K562 (cell line): Measurements from ENCODE around the gene GLP1R. TPM values are rescaled to one million over a fixed set of nuclear protein-coding genes. Genes with fewer than 3 reads are reported as not detected.

ENCODE experiments used
- ELF2 ChIP-seq: fragments of 250-450 bp; sonication (Bioruptor Pico); IDR thresholded peaks from 2 replicates; pipeline ENCODE4 v1.5.0; 2021; ENCODE audit warnings: mild to moderate bottlenecking
- FOXJ3 ChIP-seq: sonication (generic); formaldehyde crosslinking; IDR thresholded peaks from 2 replicates; pipeline ENCODE4 v1.4.0; 2020; ENCODE audit warnings: mild to moderate bottlenecking, missing genetic modification reagents
- FOXK2 ChIP-seq, 2 experiments: fragments of 450-650 bp; IDR thresholded peaks in 1 of 2; conservative IDR thresholded peaks in 1 of 2; 2 replicates each; pipeline ENCODE4 v1.6.1; 2016; ENCODE audit warnings: low read depth in 2 of 2, mild to moderate bottlenecking in 1 of 2
- FUS ChIP-seq: fragments of 200-400 bp; formaldehyde crosslinking; optimal IDR thresholded peaks from 2 replicates; pipeline ENCODE3; 2017; ENCODE audit warnings: low read depth, low read length
- GATA2 ChIP-seq: sonication (generic); formaldehyde crosslinking; IDR thresholded peaks from 2 replicates; pipeline ENCODE4 v1.4.0; 2020; ENCODE audit warnings: mild to moderate bottlenecking, missing genetic modification reagents
- HMGN3 ChIP-seq: IDR thresholded peaks from 2 replicates; pipeline ENCODE4 v1.6.1; 2011; ENCODE audit warnings: borderline replicate concordance, low read depth, mild to moderate bottlenecking, mixed read lengths, low read length; ENCODE audit not compliant: insufficient read length; ENCODE audit errors: extremely low read depth
- HNRNPUL1 ChIP-seq: fragments of 200-400 bp; formaldehyde crosslinking; IDR thresholded peaks from 2 replicates; pipeline ENCODE4 v1.6.1; 2017; ENCODE audit warnings: low read length
- KLF16 ChIP-seq: IDR thresholded peaks from 2 replicates; pipeline ENCODE4 v1.6.1; 2016; ENCODE audit warnings: antibody characterized with exemption
- L3MBTL2 ChIP-seq: fragments of 450-650 bp; IDR thresholded peaks from 2 replicates; pipeline ENCODE4 v1.6.1; 2016; ENCODE audit warnings: mild to moderate bottlenecking, moderate library complexity
- MCM2 ChIP-seq: fragments of 450-650 bp; IDR thresholded peaks from 2 replicates; pipeline ENCODE4 v1.6.1; 2017; ENCODE audit warnings: low read depth, mild to moderate bottlenecking
- MYBL2 ChIP-seq, 2 experiments: fragments of 450-650 bp in 1 of 2; sonication (generic) in 1 of 2; formaldehyde crosslinking in 1 of 2; IDR thresholded peaks; 2 replicates each; pipeline versions ENCODE4 v1.6.1 to v1.8.1; 2017 to 2022; ENCODE audit warnings: borderline replicate concordance in 1 of 2, inconsistent platforms in 1 of 2, low read depth in 1 of 2, mild to moderate bottlenecking in 1 of 2, missing genetic modification reagents in 1 of 2, moderate library complexity in 1 of 2
- NFIC ChIP-seq: fragments of 450-650 bp; IDR thresholded peaks from 2 replicates; pipeline ENCODE4 v1.6.1; 2017; ENCODE audit warnings: mild to moderate bottlenecking, inconsistent platforms
- POLR2AphosphoS5 ChIP-seq: IDR thresholded peaks from 2 replicates; pipeline ENCODE4 v1.6.1; 2011; ENCODE audit warnings: mild to moderate bottlenecking, low read depth, low read length, moderate library complexity; ENCODE audit not compliant: control insufficient read depth, insufficient read depth
- RCOR1 ChIP-seq, 2 experiments: IDR thresholded peaks; 2 replicates each; pipeline ENCODE4 v1.6.1; 2012; ENCODE audit warnings: low read depth in 2 of 2, low read length in 2 of 2, borderline replicate concordance in 1 of 2, improper control_type of control experiment in 1 of 2
- SAFB2 ChIP-seq: fragments of 200-400 bp; formaldehyde crosslinking; IDR thresholded peaks from 2 replicates; pipeline ENCODE4 v1.6.1; 2018; ENCODE audit warnings: borderline replicate concordance, low read length, low read depth, moderate library complexity; ENCODE audit not compliant: severe bottlenecking
- SAP30 ChIP-seq: fragments of 200-600 bp; sonication (generic); IDR thresholded peaks from 2 replicates; pipeline ENCODE4 v1.6.1; 2012; ENCODE audit warnings: borderline replicate concordance, low read depth, mild to moderate bottlenecking, moderate library complexity, low read length, control low read depth, inconsistent platforms; ENCODE audit not compliant: insufficient read depth, poor library complexity, severe bottlenecking
- TFAM ChIP-seq: fragments of 250-450 bp; sonication (Bioruptor Pico); conservative IDR thresholded peaks from 2 replicates; pipeline ENCODE4 v1.5.0; 2021; ENCODE audit warnings: mild to moderate bottlenecking, moderate library complexity
- ZNF41 ChIP-seq: fragments of 250-450 bp; sonication (Bioruptor Pico); conservative IDR thresholded peaks from 2 replicates; pipeline ENCODE4 v1.4.0; 2020; ENCODE audit warnings: mild to moderate bottlenecking
- ZNF507 ChIP-seq: conservative IDR thresholded peaks from 2 replicates; pipeline ENCODE4 v1.6.1; 2017; ENCODE audit warnings: missing genetic modification characterization, missing compliant biosample characterization
- ZNF589 ChIP-seq: fragments of 200-800 bp; sonication (Bioruptor generic); IDR thresholded peaks from 2 replicates; pipeline ENCODE4 v1.6.1; 2016; ENCODE audit warnings: low read depth, missing genetic modification characterization, missing compliant biosample characterization
- ZNF717 ChIP-seq: fragments of 250-450 bp; sonication (Bioruptor Pico); IDR thresholded peaks from 2 replicates; pipeline ENCODE4 v1.5.0; 2021
- ZZZ3 ChIP-seq: fragments of 450-650 bp; IDR thresholded peaks from 2 replicates; pipeline ENCODE4 v1.6.1; 2016; ENCODE audit warnings: antibody characterized with exemption, mild to moderate bottlenecking, moderate library complexity
- polyA plus RNA-seq, 8 experiments: library from polyadenylated mRNA; depleted of rRNA in 4 of 8; stranded (reverse) in 5 of 8; unstranded in 3 of 8; fragments of >200 nt; fragmentation: Nextera tagmentation in 2 of 8; fragmentation: Illumina TruSeq in 1 of 8; extraction: Ambion mirVana in 2 of 8; extraction: Trizol in 1 of 8; gene quantifications; 2 replicates each; pipeline versions ENCODE4 v1.2.1 to v1.2.3, GENCODE V29; 2011 to 2014; ENCODE audit warnings: inconsistent platforms in 1 of 8, missing spikeins in 1 of 8
- total RNA-seq, 7 experiments: library from RNA; depleted of rRNA in 6 of 7; stranded (reverse); fragments of >200 nt in 6 of 7; fragmentation: Illumina TruSeq in 2 of 7; extraction: Trizol in 2 of 7; gene quantifications; 2 replicates each; pipeline versions ENCODE4 v1.2.1 to v1.2.3, GENCODE V29; 2011 to 2021; ENCODE audit warnings: low replicate concordance in 1 of 7
- TF ChIP-seq, protein P1 (sequence below), 2 experiments: IDR thresholded peaks in 1 of 2; conservative IDR thresholded peaks in 1 of 2; 2 replicates each; pipeline ENCODE4 v1.6.1; 2016; ENCODE audit warnings: low read depth in 2 of 2, mild to moderate bottlenecking in 1 of 2, missing compliant biosample characterization in 1 of 2, missing genetic modification characterization in 1 of 2, moderate library complexity in 1 of 2
- TF ChIP-seq, protein P2 (sequence below): fragments of 250-450 bp; sonication (Bioruptor Pico); IDR thresholded peaks from 2 replicates; pipeline ENCODE4 v1.4.0; 2020

Gene GLP1R
- total and polyA plus RNA-seq, 9 of the 15 experiments (the other 6 are each of a cell fraction or from before 2014, with no cell fraction given), result not detected

DNA sequence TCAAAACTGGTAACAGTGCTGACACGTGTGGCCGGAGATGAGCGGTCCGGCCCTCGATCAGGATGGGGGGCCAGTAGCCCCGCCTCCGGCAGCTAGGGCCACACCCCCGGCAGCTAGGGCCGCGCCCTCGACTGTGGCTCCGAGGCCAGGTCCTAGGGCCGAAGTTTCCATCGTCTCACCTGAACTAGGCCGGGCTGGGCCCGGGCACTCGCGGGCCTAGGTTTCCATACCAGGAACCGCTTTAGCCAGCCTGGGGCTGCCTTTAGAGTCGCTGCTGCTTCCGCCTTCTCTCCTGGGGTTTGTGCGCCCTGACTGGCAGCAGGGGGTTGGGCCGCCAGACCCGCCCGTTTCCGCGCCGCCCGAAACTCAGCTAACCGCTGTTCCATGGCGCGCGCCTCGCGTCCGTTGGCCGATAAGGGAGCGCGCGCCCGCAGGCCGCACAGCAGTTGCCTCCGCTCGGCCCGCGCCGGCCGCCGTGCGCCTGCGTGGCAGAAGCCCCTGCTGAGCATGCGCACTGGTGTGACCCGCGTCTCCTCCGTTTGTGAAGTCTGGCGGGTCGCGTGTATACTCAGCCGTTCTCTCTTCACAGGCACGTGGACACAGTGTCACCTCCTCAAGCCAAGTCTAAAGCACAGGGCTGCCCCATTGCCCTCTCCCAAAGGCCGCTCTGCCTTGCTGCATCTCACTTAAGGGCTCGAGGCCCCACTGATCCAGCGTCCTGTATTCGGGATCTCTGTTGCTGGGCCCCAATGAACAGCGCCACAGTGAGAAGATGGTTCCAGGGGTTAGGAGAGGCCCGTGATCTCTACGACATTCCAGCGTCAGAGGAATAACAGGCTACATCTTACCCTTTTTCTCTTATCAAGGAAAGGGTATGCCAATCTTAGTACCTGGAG, 66.4 kb downstream of the GLP1R start, which contains the start of gene SAYSD1 (continued):
- no peak for TF ChIP-seq ZNF717 (CRISPR knock-in tag)
- TF ChIP-seq MYBL2 (IDR thresholded peaks at IDR 0.05; ENCODE audit: low read depth), result peak; percentile 92
- TF ChIP-seq MYBL2 (CRISPR knock-in tag; IDR thresholded peaks at IDR 0.05; ENCODE audit: borderline replicate concordance), result no peak
- no peak for TF ChIP-seq TFAM
- peak; percentile 77 for TF ChIP-seq ELF2 (CRISPR knock-in tag)
- TF ChIP-seq GATA2 (CRISPR knock-in tag), result peak; percentile 71
- TF ChIP-seq, protein P1, sequence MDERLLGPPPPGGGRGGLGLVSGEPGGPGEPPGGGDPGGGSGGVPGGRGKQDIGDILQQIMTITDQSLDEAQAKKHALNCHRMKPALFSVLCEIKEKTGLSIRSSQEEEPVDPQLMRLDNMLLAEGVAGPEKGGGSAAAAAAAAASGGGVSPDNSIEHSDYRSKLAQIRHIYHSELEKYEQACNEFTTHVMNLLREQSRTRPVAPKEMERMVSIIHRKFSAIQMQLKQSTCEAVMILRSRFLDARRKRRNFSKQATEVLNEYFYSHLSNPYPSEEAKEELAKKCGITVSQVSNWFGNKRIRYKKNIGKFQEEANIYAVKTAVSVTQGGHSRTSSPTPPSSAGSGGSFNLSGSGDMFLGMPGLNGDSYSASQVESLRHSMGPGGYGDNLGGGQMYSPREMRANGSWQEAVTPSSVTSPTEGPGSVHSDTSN (CRISPR knock-in tag; IDR thresholded peaks at IDR 0.05; ENCODE audit: low read depth), result no peak
- TF ChIP-seq, protein P1 (tag; conservative IDR thresholded peaks at IDR 0.05; ENCODE audit: low read depth), result peak; percentile 58; the same call in 1 of the 2 replicates
- no peak for TF ChIP-seq KLF16
- no peak for TF ChIP-seq ZNF41 (CRISPR knock-in tag)
- TF ChIP-seq, protein P2, sequence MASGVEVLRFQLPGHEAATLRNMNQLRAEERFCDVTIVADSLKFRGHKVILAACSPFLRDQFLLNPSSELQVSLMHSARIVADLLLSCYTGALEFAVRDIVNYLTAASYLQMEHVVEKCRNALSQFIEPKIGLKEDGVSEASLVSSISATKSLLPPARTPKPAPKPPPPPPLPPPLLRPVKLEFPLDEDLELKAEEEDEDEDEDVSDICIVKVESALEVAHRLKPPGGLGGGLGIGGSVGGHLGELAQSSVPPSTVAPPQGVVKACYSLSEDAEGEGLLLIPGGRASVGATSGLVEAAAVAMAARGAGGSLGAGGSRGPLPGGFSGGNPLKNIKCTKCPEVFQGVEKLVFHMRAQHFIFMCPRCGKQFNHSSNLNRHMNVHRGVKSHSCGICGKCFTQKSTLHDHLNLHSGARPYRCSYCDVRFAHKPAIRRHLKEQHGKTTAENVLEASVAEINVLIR (CRISPR knock-in tag), result no peak
- peak; percentile 99 for TF ChIP-seq L3MBTL2
- TF ChIP-seq HMGN3, result peak; percentile 94
- no peak for TF ChIP-seq HNRNPUL1
- TF ChIP-seq FOXJ3 (CRISPR knock-in tag), result no peak
- no peak for TF ChIP-seq ZNF507 (tag)
- no peak for TF ChIP-seq RCOR1 (IDR thresholded peaks at IDR 0.05; ENCODE audit: borderline replicate concordance in 1 of 2, low read depth in 2 of 2, low read length in 2 of 2)
- peak; percentile 10 for TF ChIP-seq SAP30
- TF ChIP-seq MCM2, result no peak
- TF ChIP-seq POLR2AphosphoS5, result peak; percentile 69; the same call in 1 of the 2 replicates
- no peak for TF ChIP-seq FUS
- no peak for TF ChIP-seq ZNF589 (CRISPR knock-in tag)
- 0 out of 2 replicates have a peak, but pooled peaks have one; percentile 84 for TF ChIP-seq ZZZ3
- TF ChIP-seq SAFB2, result no peak
- TF ChIP-seq FOXK2 (conservative IDR thresholded peaks at IDR 0.05 in 1 of 2, IDR thresholded peaks at IDR 0.05 in 1 of 2; ENCODE audit: low read depth in 2 of 2), result peak; percentile 31 to 47; a peak in 2 of 4 replicates
- peak; percentile 56 for TF ChIP-seq NFIC
